GM21390 (cell line): ENCODE measurements around the gene EIF3F.
"Not testable (repeated sequence)": the region's sequence is repeated elsewhere in the genome, so short reads cannot be mapped to it uniquely, and the experiment has no call there.

ENCODE experiments used
- ATAC-seq: cut with Tn5 transposase; IDR thresholded peaks from one replicate; pipeline ENCODE4 v1.9.1; 2021; ENCODE audit not compliant: unreplicated experiment

The EIF3F gene

DNA sequence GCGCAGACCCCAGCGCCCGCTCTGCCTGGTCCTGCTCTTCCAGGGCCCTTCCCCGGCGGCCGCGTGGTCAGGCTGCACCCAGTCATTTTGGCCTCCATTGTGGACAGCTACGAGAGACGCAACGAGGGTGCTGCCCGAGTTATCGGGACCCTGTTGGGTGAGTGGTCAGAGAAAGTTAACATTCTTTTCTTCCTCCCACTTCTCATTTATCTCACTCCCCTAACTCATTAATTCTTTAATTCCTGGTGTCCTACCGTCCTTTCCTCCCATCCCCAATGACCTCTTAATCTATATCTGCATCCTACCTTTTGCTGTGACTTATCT, 385 bp downstream of the EIF3F start:
- not testable (repeated sequence) for ATAC-seq

DNA sequence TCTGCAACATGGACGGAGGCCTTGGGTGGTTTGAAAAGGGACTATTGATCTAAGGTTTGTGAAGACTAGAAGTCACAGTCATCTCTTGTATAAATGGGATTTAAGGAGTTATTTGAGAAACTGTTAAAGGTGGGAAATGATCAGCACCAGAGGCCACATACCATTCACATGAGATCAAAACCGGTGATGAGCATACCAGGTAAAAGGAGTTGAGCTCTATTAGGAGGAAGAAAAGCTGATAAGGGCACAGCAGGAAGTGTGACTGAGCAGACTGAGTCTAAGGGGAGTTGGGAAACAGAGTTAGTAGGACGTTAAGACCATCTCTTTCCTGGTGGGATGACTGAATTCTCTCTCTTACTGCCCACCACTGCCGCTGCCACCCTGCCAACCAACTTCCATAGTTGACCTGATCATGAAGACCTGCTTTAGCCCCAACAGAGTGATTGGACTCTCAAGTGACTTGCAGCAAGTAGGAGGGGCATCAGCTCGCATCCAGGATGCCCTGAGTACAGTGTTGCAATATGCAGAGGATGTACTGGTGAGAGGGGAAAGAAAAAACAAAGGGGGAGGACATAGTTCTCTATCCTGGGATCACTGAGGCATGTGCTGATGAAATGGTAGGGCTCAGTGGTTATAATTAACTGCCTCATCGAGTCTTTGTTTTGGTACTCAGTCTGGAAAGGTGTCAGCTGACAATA, 7.6 kb downstream of the EIF3F start:
- no peak for ATAC-seq

DNA sequence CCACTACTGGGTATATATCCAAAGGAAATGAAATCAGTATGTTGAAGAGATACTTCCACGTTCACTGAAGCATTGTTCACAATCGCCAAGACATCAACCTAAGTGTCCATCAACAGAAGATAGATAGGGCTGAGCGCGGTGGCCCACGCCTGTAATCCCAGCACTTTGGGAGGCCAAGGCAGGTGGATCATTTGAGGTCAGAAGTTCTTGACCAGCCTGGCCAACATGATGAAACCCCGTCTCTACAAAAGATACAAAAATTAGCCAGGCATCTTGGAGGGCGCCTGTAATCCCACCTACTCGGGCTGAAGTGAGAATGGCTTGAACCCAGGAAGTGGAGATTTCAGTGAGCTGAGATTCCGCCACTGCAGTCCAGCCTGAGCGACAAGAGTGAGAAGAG, 12.7 kb downstream of the EIF3F start:
- no peak for ATAC-seq

DNA sequence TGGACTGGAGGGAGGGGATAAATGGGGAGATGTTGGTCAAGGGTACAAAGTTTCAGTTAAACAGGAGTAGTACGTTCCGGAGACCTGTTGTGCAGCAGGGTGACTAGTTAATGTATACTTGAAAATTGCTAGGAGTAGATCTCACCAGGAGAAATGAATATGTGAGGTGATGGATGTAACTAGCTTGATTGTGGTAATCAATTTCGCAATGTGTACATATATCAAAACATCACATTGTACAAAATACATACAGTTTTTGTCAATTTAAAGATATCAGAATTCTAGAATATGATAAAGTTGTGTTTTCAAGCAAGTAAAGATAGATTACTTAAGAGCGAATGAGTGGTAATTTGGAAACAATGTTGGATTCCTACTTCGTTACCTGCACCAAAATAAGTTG, 13.3 kb downstream of the EIF3F start:
- no peak for ATAC-seq

DNA sequence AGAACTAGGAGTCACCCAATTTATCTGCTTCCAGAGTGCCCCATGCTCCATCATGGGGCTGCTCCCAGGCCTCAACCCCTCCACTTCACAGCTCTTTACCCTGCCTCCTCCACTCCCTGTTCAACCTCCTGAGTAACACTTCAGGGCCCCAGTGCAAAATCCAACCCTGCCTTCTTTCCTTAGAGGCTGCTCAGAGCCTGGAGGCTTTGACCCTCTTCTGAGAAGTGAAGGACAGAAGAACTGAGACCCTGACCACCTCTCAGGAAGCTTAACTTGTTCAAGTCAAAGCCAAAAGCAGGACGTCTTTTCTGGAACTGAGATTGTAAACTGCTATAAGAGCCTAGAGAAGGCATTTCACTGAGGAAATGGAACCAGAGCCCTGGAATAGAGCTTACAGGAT, 15.5 kb downstream of the EIF3F start:
- no peak for ATAC-seq

DNA sequence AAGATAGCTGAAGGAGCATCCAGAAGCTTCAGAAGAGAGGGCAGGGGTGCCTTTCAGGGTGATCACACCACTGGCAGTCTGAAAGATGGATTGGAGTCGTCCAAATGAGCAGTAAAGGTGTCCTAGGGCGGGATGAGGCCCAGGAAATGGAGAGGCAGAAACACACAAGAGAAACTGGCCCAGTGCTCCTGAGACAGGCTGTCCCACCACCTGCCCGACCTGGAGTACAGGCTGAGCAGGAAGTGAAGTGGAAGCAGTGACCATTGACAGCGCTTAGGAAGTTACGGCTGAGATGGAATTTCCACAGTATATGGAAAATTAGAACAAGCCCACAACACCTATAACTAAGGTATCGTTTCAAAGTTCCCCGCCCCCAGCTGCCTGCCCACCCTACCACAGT, 16.1 kb downstream of the EIF3F start:
- ATAC-seq = no peak

DNA sequence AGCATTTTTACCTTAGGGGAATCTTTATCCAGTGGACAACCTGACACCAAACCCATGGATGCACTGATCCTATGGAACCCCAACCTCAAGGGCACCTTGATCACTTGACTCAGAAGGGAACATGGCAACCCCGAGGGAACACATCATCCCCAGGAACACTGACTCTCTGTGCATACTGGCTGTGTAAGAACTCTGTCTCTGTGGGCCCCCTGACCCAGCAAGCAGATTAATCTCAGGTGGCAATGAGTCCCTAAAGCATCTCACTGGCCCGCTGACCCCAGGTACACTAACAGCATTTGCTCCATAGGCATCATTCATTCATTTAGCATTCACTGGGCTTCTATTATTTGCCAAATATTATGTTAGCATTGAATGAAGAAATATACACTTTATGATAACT, 16.9 kb downstream of the EIF3F start:
- no peak for ATAC-seq

DNA sequence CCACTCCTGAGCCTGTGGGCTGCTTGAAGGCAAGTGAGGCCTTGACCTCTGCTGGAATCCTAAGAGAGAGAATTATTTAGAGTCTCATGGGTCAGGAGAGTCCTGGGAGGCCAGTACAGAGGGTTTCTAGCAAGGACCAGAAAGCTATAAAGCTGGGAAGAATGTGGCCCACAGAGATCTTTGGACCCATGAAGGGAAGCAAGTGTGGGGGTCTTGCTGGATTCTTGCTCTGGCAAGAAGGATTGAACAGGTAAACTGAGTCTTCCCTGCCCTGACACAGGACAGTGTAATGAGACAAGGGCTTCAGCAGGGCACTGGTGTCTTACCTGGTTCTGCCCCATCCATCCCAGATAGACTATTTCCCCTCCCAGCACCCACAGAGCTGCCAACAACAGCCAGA, 18.4 kb downstream of the EIF3F start:
- ATAC-seq = no peak

DNA sequence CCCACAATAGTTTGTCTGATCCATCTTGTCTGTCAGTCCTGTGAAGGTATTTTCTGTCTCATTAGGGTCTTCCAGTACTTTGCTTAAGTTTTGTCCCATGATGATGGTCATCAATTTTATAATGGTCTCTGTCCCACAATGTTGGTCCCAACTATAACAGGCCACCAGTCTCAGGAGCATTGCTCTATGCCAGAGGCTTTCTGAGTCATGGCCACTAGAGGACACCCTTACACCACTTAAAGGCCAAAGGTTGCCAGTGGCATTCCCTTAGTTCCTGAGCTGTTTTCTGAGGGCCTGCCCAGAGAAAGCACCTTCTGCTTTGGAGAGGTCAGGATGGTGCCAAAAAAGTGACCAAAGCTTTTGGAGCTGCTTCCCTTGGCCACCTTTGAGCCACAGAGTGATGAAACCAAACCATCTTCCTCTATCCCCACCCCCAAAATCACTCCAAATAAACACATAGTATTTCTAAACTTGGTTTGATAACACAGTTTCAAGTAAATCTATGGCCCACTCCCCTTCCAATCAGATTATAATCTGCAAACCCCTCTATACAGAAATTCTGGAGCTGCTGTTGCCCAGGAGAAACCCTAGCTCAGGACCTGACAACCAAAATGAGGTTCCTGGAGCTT, 19.3 kb downstream of the EIF3F start:
- peak; percentile 70 for ATAC-seq

DNA sequence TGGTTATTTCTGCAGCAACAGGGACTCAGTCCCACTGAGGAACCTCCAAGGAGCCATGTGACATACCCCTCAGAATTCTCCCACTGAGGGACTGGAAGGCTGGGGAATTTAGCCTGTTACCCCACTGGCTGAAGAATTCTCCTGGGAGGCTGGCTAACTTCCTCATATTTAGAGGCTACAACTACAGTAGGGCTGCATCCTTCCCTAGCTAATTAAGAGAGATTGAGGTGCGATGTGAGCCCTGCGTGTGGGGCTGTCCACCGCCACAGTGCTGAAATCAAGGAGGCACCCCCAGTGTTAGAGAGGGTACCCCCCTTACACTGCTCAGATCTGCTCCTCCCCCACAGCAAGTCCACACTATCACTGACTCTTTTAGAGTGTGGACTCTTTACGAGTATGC, 21.1 kb downstream of the EIF3F start:
- no peak for ATAC-seq

DNA sequence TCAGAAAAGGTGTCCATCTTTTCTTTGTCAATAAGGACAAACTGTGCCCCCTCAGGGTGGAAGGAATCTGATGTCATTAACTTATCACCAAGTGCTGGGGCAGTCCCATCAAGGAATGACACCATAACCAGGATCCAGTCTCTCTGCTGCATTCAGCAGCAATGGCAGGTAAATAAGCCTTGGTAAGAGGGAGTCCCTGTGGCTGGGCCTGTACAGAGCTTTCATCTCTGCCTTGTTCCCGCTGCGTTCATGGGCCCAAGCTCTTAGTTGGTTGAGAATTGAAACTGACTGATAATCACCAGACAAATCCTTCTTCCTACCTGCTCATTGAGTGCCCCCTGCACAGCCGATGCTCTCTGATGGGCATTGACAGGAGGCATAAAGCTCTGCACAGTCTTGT, 22.7 kb downstream of the EIF3F start:
- ATAC-seq = no peak

DNA sequence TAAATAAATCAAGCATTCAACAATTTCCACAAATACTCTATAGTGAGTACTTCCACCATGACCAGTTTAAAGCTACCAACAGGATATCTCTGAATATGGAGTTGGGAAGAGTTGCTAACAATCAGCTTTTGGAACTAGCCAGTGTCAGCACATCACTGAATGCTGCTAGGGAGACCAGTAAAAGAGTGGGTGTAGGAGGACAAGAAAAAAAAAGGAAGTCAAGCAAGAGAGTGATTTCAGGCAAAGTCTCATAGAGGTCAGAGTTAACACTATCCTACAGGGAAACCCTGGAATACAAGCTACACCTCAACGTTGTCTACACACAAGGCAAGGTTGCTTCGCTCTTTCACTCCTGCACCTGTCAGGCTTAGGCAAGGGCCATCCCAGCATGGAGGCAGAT, 24.2 kb downstream of the EIF3F start:
- ATAC-seq = no peak

DNA sequence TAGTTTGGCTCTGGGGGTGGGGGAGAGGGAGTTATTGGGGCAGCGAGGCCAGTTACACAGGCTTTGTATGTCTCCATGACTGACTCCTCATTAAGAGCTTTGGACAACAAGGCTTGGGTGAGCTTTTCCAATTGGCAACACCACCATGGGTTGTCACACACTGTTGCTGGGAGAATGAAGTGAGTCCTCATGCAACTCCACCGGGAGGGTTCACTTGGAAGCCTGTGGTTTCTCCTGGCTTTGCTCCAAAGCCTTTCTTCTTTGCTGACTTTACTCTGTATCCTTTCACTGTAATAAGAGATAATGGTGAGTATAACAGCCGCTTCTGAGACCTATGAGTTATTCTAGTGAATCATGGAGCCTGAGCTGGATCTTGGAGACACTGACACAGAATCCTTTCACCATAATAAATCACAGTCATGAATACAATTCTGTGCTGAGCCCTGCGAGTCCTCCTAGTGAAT, 24.9 kb downstream of the EIF3F start:
- no peak for ATAC-seq

DNA sequence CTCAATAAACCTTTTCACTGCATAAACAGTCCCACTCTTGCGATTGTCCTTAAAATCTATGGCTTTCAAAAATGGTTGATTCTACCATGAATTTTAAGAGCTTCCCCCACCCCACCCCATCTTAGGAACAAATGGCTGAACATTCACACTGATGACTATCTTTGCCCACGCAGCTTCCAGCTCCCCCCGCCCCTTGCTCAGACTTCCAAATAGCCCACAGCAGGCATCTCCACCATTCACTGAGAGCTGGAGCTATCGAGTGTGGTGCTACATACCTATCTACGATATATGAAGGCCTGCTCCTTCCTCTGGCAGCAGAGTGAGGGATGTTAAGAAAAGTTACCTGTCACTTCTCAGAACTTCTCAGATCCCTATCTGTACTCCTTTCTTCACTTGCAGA, 26.7 kb downstream of the EIF3F start:
- no peak for ATAC-seq

DNA sequence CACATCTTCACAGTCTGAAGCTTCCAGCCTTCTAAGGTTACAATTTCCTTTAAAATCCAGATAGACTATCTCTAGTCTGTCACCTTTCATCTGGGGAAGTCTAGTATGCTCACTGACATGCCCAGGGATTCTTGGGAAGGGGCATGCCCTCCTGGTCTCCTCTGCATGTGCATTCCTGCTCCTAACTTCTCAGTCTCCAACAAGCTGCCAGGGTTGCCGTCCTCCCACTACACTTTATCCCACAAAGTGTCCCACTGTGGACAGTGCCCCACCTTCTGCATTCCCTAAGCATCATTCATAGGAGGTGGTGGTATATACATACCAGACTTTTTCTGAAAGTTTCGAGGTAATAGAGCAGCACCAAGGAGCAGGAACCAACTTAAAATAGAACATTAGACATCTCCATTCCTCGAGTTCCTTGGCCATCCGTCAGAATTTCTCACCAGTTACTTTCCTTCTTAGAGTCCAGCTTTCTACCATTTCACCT, 28.7 kb downstream of the EIF3F start:
- no peak for ATAC-seq

DNA sequence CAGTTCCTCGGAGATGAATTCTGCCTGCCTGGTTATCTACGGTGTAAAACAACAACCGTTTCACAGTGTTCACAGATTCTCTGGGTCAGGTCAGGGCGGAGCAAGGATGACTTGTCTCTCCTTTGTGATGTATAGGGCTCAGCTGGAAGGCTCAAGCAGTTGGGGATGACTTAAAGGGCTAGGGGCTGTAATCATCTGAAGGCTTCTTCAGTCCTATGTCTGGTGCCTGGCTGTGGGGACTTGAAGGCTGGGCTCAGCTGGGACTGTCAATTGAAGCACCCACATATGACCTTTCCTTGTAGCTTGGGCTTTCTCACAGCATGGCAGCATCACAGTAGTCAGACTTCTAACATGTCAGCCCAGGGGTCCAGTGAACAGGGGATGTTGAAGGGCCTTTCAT, 29.3 kb downstream of the EIF3F start:
- ATAC-seq = no peak

DNA sequence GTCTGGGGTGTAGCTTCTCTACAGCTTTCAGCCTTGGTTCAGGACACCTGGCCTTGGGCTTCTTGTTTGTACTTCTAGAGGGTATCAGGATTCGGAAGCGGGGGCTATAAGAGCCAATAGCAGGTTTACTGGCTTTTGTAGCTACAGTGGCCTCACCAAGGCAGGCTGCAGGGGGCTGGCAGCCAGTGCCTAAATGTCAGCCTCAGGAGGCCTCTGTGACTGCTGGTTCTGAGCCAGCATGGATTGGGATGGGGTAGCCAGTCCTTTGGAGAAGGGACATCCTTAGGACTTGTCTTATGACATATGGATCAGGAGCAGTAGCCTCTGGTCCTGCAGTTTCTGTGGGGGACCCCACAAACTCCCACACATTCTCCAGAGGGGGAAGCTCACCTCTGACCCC, 29.9 kb downstream of the EIF3F start:
- no peak for ATAC-seq

DNA sequence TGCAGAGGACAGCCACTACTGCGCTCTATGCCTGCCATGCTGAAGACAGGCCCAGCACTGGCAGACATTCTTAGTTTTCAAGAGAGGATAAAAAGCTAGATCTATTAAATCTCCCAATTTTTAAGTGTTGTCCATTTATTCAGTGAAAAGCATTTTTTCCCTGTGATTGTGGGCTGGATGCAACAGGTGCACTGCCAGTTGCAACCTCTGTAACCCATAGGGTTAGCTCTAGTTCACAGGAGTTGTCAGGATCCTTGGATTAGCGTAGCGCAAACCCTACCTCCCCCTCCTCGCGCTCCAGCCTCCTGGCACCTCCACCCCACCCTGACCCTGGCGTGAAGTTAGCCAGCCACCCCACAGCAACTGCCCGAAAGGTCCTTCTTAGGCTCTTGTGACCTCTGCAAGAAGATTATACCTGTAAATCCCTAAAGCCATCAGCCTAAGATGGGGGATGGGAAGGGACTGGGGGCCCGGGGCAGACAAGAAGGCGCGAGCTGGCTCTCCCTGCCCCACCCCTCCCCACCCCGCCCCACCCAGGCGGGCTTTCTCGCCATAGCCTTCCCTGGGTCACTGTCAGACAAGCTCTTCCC, 30.9 kb downstream of the EIF3F start:
- no peak for ATAC-seq

DNA sequence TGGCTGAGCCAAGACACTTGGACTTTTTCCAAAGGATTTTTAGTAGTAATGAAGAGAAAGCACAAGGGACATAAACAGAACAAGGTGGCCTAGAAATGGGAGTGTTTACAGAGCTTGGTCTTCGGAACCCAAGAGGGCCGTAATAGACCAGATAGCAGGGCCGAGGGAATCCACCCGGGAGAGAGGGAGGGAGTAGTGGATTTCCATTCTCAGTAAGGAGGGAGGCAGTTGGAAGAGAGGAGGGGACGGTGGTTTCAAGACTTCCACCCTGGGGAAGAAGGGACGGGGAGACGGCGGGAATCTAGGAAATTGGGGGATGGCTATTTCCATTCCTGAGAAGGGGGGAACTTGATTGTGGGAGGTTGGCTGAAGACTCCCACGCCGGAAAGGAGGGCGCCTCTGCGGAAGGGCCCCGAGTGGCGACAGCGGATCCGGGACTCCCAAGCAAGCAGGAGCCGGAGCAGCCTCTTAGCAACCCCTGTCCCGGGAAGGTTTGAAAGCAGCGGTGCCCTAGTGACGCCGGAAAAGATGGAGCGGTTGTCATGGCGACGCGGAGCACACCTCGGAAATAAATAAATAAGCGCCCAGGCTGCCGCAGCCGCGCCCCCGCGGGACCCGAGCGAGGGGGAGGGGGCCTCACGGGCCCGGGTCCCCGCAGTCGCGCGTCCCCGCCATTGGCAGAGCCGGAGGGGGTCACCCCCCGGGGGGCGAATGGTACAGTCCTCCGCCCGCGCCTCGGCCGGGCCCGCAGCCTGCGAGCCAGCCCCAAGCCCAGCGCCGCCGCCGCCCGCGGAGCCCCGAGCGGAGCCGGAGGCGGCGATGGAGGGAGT, 31.6 kb downstream of the EIF3F start:
- ATAC-seq = no peak

DNA sequence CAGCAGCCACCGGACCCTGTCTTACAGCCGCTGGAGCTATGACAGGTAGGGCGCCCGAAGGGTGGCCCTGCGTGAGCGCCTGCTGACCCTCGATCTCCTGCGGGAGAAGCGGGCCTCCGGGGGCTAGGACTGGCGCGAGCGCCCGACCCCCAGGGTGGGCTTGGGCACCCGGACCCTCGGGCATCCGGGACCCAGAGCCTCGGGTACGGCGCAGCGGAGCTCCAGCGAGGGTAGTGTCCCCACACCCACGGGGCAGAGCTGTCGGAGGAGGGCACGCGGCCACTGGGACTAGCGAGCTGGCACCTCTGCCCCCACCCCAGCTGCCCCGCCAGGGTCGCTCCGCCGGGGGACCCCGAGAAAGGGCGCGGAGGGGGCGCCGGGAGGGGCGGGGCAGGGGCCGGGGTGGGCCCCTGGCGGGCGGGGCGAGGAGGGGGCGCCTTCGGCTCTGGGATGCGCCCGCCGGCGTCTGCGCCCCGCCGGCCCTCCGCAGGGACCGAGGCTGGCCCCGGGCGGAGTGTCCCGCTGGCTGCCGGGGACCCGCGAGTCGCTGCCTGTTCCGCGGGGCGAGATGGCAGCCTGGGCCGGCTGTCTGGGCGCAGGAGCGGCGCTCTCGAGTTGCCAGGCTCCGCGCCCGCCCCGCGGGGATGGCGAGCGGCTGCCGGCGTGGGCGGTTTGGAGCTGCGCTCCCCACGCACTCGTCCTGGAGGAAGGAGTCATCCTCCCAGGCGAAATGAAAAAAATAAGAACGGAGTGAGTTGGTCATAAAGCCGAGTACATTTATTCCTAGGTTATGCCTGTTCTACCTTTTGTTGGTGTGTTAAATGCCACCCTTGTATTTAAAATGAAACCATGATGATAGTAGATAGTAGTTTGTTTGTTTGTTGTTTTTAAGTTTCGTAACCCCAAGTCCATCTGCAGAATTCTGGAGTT, 32.4 kb downstream of the EIF3F start:
- ATAC-seq = no peak

DNA sequence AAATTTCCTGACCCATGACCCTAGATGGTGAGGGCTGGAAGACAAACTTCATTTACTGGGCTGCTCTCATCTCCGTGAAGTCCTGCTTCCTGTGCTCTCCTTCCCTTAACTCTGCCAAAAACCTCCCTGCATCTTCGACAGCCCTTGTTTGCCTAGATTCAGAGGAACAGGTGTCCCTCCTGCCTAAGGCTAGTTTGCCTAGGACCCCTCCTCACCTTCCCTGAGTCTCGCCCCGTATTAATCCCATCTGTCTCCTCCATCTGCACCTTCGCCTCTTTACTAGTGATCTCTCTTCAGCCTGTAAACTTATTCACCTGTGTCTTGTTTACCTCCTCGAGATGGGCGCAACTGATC, 33.1 kb downstream of the EIF3F start:
- ATAC-seq = no peak
